Muscle of leg (tissue), 11 donors: ENCODE data around the gene KCTD18. TPM values are rescaled to one million over a fixed set of nuclear protein-coding genes. Genes with fewer than 3 reads are reported as not detected.

Source experiments
- DNase-seq: peaks from one replicate; pipeline ENCODE4 v3.0.0; 2013
- H3K27ac ChIP-seq: one replicate; pipeline ENCODE4 v1.5.1; 2013; ENCODE audit warnings: mild to moderate bottlenecking, low read length, control low read depth
- H3K27me3 ChIP-seq: one replicate; pipeline ENCODE4 v1.6.1; 2013; ENCODE audit warnings: low read length; ENCODE audit not compliant: control insufficient read depth, insufficient read depth
- H3K36me3 ChIP-seq: one replicate; pipeline ENCODE4 v1.6.1; 2013; ENCODE audit warnings: low read length; ENCODE audit not compliant: control insufficient read depth, insufficient read depth
- H3K4me1 ChIP-seq: one replicate; pipeline ENCODE4 v1.6.1; 2013; ENCODE audit warnings: low read length; ENCODE audit not compliant: control insufficient read depth, insufficient read depth
- H3K4me3 ChIP-seq: one replicate; pipeline ENCODE4 v1.5.1; 2013; ENCODE audit warnings: low read length, control low read depth
- H3K9me3 ChIP-seq: replicated peaks from 2 replicates; pipeline ENCODE4 v1.6.1; 2013; ENCODE audit warnings: low read depth, low read length; ENCODE audit not compliant: control insufficient read depth
- WGBS: methylation state at CpG from one replicate; pipeline ENCODE4 v1.1.5; 2013; ENCODE audit warnings: missing lambda C conversion rate; ENCODE audit not compliant: insufficient coverage; 5-methylcytosine and 5-hydroxymethylcytosine counted together
- polyA plus RNA-seq, 8 donors: library from polyadenylated mRNA; unstranded; fragments of 120-200 nt; gene quantifications; one replicate each; pipeline versions ENCODE4 v1.2.1 to v1.2.3, GENCODE V29; 2013; ENCODE audit warnings: inconsistent platforms in 1 of 8, low replicate concordance in 1 of 8; ENCODE audit not compliant: insufficient read length in 8 of 8, insufficient read depth in 1 of 8
- total RNA-seq: library from RNA; stranded (reverse); fragments of 120-200 nt; gene quantifications from one replicate; pipeline ENCODE4 v1.2.4, GENCODE V29; 2013

Gene KCTD18
- total and polyA plus RNA-seq, 9 donors, result 9.8 to 14.4 (median 11.3) TPM

DNA sequence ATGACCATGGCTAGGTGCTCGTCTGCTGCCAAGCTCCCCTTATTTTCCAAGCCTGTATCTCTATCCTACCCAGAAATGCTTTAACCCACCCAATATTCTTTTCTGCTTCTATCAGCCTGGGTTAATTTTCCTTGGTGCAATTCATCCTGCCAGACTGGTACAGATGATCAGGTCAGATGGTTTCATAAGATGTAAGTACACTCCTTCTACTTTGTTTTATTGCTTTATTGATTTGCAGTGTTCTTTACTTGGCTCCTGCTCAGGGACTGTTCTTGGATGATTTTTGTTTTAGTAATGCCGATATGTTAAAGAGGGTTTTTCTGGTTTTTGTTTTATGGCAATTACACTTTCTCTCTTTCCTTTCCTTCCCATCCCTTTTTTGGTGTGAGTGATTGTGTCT lies 13.7 kb upstream of the KCTD18 start:
- Histone ChIP-seq H3K4me3 (no peak overlapping the region), H3K36me3 (no peaks in the 10 kb centered on the region), H3K27ac (no peak overlapping the region), H3K27me3 (peaks cover 20% of the 10 kb centered on the region), H3K9me3 (no peaks in the 10 kb centered on the region), H3K4me1 (peaks cover 9% of the 10 kb centered on the region)
- no peak for DNase-seq
- 50% methylated on average over 1 of the region's 2 CpGs for WGBS

DNA sequence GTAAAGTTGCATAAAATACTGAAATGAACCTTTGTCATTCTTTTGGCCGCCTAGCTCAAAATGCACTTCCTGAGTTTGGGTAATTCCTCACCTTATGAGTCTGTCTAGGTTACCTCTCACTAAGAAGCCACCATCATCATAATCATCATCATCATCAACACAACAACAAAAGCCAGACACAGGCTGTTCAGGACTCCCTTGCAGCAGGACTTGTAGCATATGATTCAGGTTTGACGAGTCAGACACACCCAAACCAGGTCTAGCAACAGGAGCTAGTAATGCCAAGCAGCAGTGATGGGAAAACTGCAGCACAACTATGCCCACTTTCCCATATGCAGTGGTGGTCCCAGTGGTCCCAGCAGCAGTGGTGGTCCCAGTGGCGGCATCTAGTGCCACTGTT lies 13.3 kb upstream of the KCTD18 start:
- Histone ChIP-seq H3K27ac (no peak overlapping the region), H3K9me3 (no peaks in the 10 kb centered on the region), H3K4me1 (peaks cover 9% of the 10 kb centered on the region), H3K4me3 (no peak overlapping the region), H3K36me3 (no peaks in the 10 kb centered on the region), H3K27me3 (peaks cover 20% of the 10 kb centered on the region)
- no peak for DNase-seq
- WGBS, result 74% methylated on average over 3 of the region's 3 CpGs

DNA sequence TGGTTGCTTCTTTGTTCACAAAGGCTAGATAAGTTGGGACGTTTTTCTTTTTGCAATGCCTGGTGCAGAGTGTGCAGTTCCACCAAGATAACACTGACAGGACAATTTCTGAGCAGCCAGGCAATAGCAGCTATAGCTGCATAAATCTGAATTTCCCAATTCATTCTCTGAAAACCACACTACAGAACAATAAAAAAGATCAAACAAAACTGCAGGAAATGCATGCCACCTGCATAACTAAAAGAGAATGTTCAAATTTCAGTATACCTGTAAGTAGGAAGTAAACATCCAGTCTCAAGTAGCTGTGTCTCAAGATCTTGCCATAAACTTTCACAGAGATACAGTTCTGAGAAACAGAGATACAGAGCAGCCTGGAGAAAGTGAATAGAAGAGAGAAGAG lies 5.3 kb upstream of the KCTD18 start:
- Histone ChIP-seq H3K36me3 (no peaks in the 10 kb centered on the region), H3K4me1 (peaks cover 2% of the 10 kb centered on the region), H3K9me3 (no peaks in the 10 kb centered on the region), H3K27me3 (peaks cover 2% of the 10 kb centered on the region), H3K27ac (no peak overlapping the region), H3K4me3 (no peak overlapping the region)
- WGBS, result no CpG with 5 or more reads among the region's 1 CpG
- no peak for DNase-seq

DNA sequence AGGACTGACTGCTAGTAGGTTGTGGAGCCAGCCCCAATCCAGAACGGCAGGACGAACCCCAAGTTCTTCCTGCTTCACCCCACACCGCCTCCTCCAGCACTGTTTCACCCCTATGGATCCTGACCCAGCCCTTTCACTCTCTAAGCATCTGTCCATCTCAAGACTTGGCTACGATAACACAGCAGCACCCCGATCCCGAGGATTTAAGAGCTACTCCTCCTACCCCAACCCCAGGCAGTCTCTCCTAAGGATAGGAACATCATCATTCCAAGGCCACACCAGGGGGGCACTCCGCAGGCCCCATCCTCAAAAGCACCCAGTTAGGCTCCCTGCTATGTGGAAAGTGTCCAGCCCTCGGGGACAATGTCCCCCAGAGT lies 645 bp downstream of the KCTD18 start:
- DNase-seq, result no peak
- Histone ChIP-seq H3K4me1 (peaks cover 10% of the 10 kb centered on the region), H3K4me3 (peak overlapping the region; percentile 84), H3K9me3 (no peaks in the 10 kb centered on the region), H3K27ac (peak overlapping the region; percentile 78), H3K36me3 (peaks cover 5% of the 10 kb centered on the region), H3K27me3 (peaks cover 1% of the 10 kb centered on the region)
- WGBS, result 34% methylated on average over 8 of the region's 8 CpGs

DNA sequence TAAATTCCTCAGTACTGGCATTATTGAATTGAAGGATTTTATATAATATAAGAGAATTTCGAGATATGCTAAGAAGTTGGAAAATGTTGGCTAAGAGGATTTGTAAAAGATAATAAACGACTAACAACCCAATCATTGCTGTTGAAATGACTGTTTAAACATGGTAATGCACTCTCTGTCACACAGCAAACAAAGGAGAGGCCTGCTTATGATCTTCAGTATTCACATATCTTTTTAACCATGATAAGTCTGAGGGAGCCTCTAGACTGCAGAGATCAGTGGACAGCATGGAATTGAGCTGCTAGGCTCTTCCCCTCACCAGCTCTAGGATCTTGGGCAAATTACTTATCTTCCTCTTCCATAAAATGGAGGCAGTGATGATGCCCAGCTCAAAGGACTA lies 2.7 kb downstream of the KCTD18 start:
- Histone ChIP-seq H3K27ac (no peak overlapping the region), H3K4me1 (peaks cover 10% of the 10 kb centered on the region), H3K36me3 (peaks cover 12% of the 10 kb centered on the region), H3K4me3 (no peak overlapping the region), H3K27me3 (no peaks in the 10 kb centered on the region), H3K9me3 (no peaks in the 10 kb centered on the region)
- DNase-seq, result no peak
- WGBS, result no CpG with 5 or more reads among the region's 2 CpGs

DNA sequence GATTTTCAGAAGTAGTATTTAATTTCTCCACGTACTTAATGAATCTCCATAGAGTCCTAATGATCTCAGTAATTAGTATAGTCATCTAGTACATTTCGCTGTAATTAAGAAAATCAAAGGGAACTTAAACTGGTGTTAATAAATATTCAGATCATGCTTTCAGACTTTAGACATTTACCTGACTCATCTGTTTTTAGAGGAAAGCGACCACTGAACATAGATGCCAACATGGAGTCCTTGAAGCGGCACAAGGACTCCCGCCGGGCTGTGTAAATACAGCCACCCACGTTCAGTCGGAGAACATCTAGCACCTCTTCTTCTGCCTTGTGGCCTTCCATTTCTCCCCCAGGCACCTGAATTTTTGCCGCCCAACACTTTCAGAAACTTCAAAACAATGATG lies 3.2 kb downstream of the KCTD18 start:
- DNase-seq, result no peak
- H3K9me3 ChIP-seq, result no peaks in the 10 kb centered on the region
- 91% methylated on average over 6 of the region's 9 CpGs for WGBS
- peaks cover 12% of the 10 kb centered on the region for H3K36me3 ChIP-seq
- peaks cover 10% of the 10 kb centered on the region for H3K4me1 ChIP-seq
- no peak overlapping the region for H3K4me3 ChIP-seq
- no peaks in the 10 kb centered on the region for H3K27me3 ChIP-seq
- H3K27ac ChIP-seq, result no peak overlapping the region

DNA sequence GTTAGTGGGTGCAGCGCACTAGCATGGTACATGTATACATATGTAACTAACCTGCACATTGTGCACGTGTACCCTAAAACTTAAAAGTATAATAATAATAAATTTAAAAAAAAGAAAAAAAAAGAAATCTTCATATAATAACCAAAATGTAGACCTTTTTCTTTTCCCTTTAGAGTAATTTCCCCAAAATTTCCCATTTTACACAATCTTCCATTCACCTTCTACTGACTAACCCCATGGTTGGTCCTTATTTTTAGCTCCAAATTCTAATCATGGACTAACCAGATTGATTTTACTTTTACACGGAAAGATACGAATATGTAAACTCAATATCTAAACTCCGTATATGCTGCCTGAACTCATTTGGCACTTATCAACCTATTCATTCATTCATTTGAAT lies 7.7 kb downstream of the KCTD18 start:
- Histone ChIP-seq H3K9me3 (no peaks in the 10 kb centered on the region), H3K4me1 (no peaks in the 10 kb centered on the region), H3K36me3 (peaks cover 17% of the 10 kb centered on the region), H3K27ac (no peak overlapping the region), H3K4me3 (no peak overlapping the region), H3K27me3 (no peaks in the 10 kb centered on the region)
- no peak for DNase-seq
- whole genome bisulfite sequencing, result 100% methylated on average over 2 of the region's 5 CpGs

DNA sequence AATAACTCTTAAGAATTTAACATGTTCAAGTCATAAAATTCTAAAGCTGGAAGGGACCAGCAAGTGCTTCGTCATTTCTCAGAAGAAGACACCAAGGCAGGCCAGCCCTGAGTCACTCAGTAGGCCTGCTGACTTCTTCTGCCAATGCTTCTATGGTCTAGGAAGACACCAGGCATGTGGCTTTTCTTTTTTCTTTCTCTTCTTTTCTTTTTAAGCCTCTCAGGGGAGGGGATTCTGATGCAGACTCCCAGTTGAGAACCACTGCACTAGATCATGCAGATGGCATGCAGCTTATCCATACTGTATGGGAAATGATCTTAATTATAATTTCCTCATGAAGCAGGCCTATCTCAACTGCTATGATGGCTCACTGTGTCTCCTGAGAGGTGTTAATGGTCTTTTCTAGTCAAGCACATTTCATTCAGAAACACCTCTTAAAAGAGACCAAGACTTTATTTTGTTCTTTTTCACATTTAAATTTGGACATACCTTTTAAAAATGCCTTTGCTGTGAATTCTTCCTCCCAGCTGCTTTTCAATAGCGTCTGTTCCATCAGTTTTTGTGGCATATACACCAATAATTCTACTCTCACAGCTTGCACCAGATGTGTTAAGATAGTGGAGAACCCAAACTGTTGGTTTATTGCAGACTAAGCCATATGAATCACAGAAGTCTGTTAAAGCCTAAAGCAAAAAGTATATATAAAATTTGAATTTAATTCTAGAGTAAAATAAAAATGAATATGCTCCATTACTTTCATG lies 11.3 kb downstream of the KCTD18 start:
- no peaks in the 10 kb centered on the region for H3K27me3 ChIP-seq
- H3K4me1 ChIP-seq, result no peaks in the 10 kb centered on the region
- H3K27ac ChIP-seq, result no peak overlapping the region
- peaks cover 16% of the 10 kb centered on the region for H3K36me3 ChIP-seq
- no peak overlapping the region for H3K4me3 ChIP-seq
- WGBS, result 89% methylated on average over 1 of the region's 2 CpGs
- no peaks in the 10 kb centered on the region for H3K9me3 ChIP-seq
- no peak for DNase-seq

DNA sequence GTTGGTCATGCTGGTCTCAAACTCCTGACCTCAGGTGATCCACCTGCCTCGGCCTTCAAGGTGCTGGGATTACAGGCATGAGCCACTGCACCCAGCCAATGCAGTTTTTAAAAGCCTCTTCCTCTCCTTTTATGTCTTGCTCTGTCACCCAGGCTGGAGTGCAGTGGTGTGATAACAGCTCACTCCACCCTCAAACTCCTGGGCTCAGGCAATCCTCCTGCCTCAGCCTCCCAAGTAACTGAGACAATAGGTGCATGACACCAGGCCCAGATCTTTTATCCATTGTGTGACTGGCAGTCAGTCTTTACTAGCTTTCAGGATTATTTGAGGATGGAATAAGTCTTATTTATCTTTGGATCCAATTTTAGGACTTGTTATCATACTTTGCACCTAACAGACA lies 13.2 kb downstream of the KCTD18 start:
- Histone ChIP-seq H3K36me3 (peaks cover 18% of the 10 kb centered on the region), H3K27ac (no peak overlapping the region), H3K27me3 (no peaks in the 10 kb centered on the region), H3K9me3 (no peaks in the 10 kb centered on the region), H3K4me3 (no peak overlapping the region), H3K4me1 (no peaks in the 10 kb centered on the region)
- WGBS, result 100% methylated on average over 1 of the region's 1 CpG
- DNase-seq, result no peak

DNA sequence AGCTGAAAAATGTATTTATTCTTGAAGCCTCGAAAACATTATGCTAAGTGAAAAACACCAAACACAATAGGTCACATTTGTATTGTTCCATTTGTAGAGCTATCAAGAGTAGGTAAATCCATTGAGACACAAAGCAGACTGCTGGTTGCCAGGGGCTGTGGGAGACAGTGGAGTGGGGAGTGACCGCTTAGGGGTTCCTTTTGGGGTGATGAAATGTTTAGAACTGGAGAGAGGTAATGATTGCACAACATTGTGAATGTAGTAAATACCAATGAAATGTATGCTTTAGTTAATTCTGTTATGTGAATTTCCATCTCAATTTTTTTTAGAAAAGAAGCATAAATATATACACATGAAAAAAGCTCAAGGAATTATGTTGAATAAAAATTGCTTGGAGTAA lies 15.8 kb downstream of the KCTD18 start:
- Histone ChIP-seq H3K4me1 (no peaks in the 10 kb centered on the region), H3K27me3 (no peaks in the 10 kb centered on the region), H3K36me3 (peaks cover 35% of the 10 kb centered on the region), H3K9me3 (no peaks in the 10 kb centered on the region), H3K27ac (no peak overlapping the region), H3K4me3 (no peak overlapping the region)
- DNase-seq, result no peak
- WGBS, result 100% methylated on average over 1 of the region's 2 CpGs

DNA sequence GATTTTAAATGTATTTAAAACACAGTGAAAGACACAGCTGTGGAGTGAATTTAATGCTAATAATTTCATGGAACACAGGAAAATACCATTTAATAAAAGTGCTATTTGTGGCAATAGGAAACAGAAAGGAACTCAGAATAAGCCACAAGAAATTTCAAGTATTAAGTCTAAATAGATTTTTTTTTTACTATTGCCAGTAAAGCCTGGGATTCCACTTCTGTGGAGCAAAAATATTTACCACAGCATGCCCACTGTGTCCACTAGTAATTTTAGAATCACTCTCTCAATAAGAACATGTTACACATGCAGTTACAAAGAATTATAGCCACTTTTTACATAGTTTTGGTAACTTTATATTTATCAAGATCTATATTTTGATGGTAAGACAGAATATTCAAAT lies 17.2 kb downstream of the KCTD18 start:
- Histone ChIP-seq H3K27ac (no peak overlapping the region), H3K9me3 (no peaks in the 10 kb centered on the region), H3K4me1 (no peaks in the 10 kb centered on the region), H3K27me3 (no peaks in the 10 kb centered on the region), H3K36me3 (peaks cover 29% of the 10 kb centered on the region), H3K4me3 (no peak overlapping the region)
- no peak for DNase-seq
